Thyroid gland (tissue), 4 donors: ENCODE data around the gene BCR.

Source experiments
- CTCF ChIP-seq, 6 experiments: fragments of 200-600 bp in 3 of 6; fragments of 450-650 bp in 3 of 6; sonication (generic) in 3 of 6; IDR thresholded peaks; one replicate each; pipeline ENCODE4 v1.5.1; 2016 to 2019; ENCODE audit warnings: antibody characterized with exemption in 6 of 6, mild to moderate bottlenecking in 2 of 6, inconsistent platforms in 1 of 6, moderate library complexity in 1 of 6
- POLR2A ChIP-seq, 2 donors: fragments of 450-650 bp; IDR thresholded peaks; one replicate each; pipeline ENCODE4 v1.6.1; 2017; ENCODE audit warnings: antibody characterized with exemption in 2 of 2, mild to moderate bottlenecking in 2 of 2, moderate library complexity in 1 of 2

- TF ChIP-seq CTCF (IDR thresholded peaks at IDR 0.05) (no peak), POLR2A (IDR thresholded peaks at IDR 0.05) (no peak)
Observed at GRCh38 chr22:23220485-23221350, 40.4 kb downstream of the BCR start.
